ENCODE results near the gene SDSL.

Gene SDSL

DNA sequence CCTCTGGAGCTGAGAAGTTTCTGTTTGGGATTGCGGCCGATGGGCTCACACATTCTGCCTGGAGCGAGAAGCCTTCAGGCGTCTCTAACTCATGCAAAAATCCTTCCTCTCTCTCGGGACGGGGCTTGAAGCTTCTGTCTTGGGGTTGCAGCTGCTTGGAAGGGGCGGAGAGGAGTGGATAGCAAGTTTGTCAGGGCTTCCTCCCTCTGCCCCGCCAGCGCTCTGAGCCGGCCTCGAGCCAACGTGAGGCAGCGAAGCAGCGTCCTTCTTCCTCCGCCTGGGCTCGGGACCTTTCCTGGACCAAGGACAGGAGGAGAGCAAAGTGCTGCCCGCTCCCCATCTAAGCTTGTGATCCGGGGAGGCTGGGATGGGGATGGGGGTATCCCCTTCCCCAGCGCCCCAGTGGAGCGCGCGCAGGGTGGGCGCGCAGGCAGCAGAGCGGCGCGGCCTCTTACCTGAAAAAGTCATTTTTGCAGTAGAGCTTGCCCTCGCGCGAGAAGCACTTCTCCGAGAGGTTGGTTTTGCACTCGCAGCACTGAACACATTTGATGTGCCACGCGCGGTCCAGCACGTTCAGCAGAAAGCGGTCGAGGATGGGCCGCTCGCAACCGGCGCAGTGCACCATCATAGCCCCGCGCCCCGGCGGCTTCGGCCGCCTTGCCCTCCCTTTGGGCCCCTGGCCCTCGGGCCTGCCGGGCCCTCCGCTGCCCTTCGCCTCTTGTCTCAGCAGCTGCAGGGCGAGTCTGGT is 48.9 kb downstream of the SDSL start:
- no peak for DNase-seq (ENCODE audit: low read depth)
- no peak overlapping the region for H3K4me3 ChIP-seq (ENCODE audit: low read depth, low read length)
- TF ChIP-seq CTCF (IDR thresholded peaks at IDR 0.05; ENCODE audit: control insufficient read depth, extremely low read depth, insufficient read depth), result no peak

GRCh38 chr12:113471619-113472171 is 49.5 kb downstream of the SDSL start, which contains the start of gene LHX5:
TSS of gene LHX5 (minus strand) at chr12:113471871. CDS start at chr12:113471498, 373 bp downstream.
- no peak for DNase-seq (ENCODE audit: low read depth)
- TF ChIP-seq CTCF (IDR thresholded peaks at IDR 0.05; ENCODE audit: control insufficient read depth, extremely low read depth, insufficient read depth), result no peak
- no peak within 1 kb of the TSS for H3K4me3 ChIP-seq (ENCODE audit: low read depth, low read length)

DNA sequence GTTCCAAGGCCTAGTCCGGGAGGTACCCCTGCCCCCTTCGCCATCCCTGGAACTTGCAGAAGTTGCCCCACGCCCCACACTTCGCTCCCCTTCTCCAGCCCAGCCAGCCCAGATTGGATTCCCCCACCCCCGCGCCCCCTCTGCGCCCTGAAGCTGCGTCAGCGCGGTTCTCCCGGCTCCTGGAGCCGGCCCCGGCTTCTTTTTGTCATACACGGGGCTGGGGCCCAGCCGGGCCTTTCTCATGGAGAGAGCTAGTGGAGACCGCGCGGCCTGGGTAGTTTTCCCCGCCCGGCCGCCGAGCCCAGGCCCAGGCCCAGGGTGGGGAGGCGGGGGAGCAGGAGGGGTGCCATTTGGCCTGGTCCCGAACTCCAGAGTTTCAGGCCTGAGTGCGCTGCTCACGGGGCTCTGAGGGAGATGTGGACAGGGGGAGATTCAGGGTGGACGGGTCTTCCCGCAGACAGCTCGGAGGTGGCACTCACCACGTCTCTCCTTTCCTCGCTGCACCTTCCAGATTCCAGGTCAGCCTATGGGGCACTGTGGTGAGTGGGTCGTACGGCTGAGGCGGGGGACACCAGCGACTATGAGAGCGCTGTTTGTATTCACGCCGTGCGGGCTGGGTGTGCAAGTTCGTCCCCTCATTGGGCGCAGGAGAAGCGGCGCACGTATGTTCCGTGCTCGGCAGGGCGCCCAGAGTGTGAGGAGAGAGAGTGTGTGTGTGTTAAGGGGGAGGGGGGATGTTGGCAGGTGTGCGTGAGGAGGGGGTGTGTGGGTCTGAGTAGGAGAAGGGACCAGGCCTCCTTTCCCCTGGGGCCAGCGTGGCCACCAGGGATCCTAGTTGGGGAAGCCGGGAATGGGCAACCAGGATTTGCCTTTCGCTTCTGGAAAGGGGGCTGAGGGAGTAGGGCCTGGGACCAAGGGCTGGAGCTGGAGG is 50.3 kb downstream of the SDSL start:
- no peak for TF ChIP-seq CTCF (IDR thresholded peaks at IDR 0.05; ENCODE audit: control insufficient read depth, extremely low read depth, insufficient read depth)
- H3K4me3 ChIP-seq (ENCODE audit: low read depth, low read length), result no peak overlapping the region
- no peak for DNase-seq (ENCODE audit: low read depth)

GRCh38 chr12:113473400-113473799 is 51.2 kb downstream of the SDSL start:
- DNase-seq (ENCODE audit: low read depth), result no peak
- no peak overlapping the region for H3K4me3 ChIP-seq (ENCODE audit: low read depth, low read length)
- no peak for TF ChIP-seq CTCF (IDR thresholded peaks at IDR 0.05; ENCODE audit: control insufficient read depth, extremely low read depth, insufficient read depth)

- TF ChIP-seq CTCF (IDR thresholded peaks at IDR 0.05; ENCODE audit: control insufficient read depth, extremely low read depth, insufficient read depth), result no peak
- no peak for DNase-seq (ENCODE audit: low read depth)
- no peak overlapping the region for H3K4me3 ChIP-seq (ENCODE audit: low read depth, low read length)
Observed at GRCh38 chr12:113473942-113474341, 51.8 kb downstream of the SDSL start.

GRCh38 chr12:113474635-113475436 is 52.7 kb downstream of the SDSL start:
- no peak overlapping the region for H3K4me3 ChIP-seq (ENCODE audit: low read depth, low read length)
- no peak for DNase-seq (ENCODE audit: low read depth)
- TF ChIP-seq CTCF (IDR thresholded peaks at IDR 0.05; ENCODE audit: control insufficient read depth, extremely low read depth, insufficient read depth), result no peak
